Measurements from ENCODE around the gene QSOX2. TPM values are rescaled to one million over a fixed set of nuclear protein-coding genes. Genes with fewer than 3 reads are reported as not detected.

QSOX2 gene
- total RNA-seq, 1 donor from 2014 or later: 16.8 TPM

DNA sequence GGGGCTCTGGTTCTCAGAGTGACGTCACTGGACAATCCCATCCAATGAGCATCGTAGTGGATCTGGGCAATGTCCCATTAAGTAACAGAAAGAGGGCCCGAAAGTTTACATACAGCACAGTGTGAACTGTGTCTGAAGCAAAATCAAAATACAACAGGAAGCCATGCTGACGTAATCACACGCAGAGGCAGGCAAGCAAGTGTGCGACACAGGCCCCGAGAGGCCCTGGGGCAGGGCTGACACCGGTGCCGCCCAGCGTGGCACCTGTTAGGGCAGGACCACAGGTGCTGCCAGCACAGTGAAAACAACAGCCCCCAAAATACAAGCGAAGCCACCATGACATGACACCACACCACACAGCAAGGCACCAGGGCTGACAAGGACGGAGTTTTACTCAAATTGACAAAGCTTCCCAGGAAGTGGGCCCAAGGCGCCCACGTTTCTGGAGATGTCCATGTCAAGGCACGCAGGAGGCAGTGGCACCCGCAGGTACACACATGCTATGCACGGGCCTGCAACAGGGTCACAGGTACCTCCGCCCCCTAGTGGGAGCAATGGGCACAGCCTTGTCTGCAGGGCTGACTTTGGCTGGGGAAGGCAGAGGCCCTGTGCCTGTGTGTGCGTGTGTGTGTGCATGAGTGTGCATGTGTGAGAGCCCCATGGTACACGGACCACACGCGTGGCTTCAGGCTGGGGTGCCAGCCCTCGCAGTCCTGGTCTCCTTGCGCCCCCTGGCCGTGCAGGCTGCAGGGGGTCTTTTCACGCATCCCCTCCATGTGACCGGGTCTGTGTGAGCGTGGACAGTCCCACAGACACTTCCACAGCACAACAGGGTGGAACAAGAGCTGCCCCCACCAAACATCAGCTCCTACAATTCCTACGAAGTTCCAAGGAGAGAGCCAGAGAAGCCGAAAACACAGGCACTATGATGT is 19.6 kb downstream of the QSOX2 start:
- Mint-ChIP-seq H3K27me3 (ENCODE audit: low read depth) (no peaks in the 10 kb centered on the region), H3K4me1 (no peaks in the 10 kb centered on the region), H3K27ac (no peak overlapping the region), H3K36me3 (peaks cover 3% of the 10 kb centered on the region), H3K4me3 (no peak overlapping the region), H3K9me3 (no peaks in the 10 kb centered on the region)
- peak; percentile 84 for TF ChIP-seq CTCF (IDR thresholded peaks at IDR 0.05; ENCODE audit: unreplicated experiment)
- peak; percentile 60 to 80 for DNase-seq (ENCODE audit: low spot score in 2 of 2, unreplicated experiment in 2 of 2)

GRCh38 chr9:136225366-136225747 is 20.3 kb downstream of the QSOX2 start:
- no peaks in the 10 kb centered on the region for H3K27me3 Mint-ChIP-seq (ENCODE audit: low read depth)
- TF ChIP-seq CTCF (IDR thresholded peaks at IDR 0.05; ENCODE audit: unreplicated experiment): no peak
- peaks cover 3% of the 10 kb centered on the region for H3K36me3 Mint-ChIP-seq
- H3K9me3 Mint-ChIP-seq: no peaks in the 10 kb centered on the region
- H3K4me1 Mint-ChIP-seq: no peaks in the 10 kb centered on the region
- no peak overlapping the region for H3K4me3 Mint-ChIP-seq
- DNase-seq (ENCODE audit: low spot score in 2 of 2, unreplicated experiment in 2 of 2): no peak
- H3K27ac Mint-ChIP-seq: no peak overlapping the region

DNA sequence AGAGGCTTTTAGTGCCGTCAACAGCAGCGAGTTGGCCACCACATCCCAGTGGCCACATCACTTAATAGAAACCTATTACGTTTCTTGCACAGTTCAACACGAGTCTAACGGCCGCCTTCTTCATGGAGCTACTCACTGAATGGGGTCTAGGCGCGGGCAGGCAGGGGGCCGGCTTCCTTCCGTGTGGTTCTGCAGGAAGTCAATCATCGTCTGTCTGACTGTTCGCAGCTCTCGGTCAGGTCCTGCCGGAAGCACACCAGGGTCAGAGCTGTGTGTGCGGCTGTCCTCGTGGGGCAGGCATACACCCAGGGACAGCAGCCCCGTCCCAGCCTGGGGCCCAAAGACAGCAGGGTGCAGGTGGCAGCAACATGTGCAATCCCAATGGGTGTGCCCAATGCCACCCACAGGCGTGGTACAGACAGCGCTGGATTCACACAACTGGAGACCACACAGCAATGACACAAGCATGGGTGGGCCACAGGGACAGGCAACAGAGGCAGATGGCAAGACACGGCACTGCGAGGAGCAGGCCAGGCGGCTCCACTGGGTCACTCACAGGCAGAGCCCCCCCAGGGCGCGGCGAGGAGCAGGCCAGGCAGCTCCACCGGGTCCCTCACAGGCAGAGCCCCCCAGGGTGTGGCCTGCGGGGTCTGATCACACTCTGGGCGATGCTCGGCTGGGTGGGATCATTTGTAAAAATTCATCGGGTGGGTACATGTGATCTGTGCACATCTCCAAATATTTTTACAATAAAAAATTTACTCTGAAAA is 21.6 kb downstream of the QSOX2 start:
- Mint-ChIP-seq H3K36me3 (peaks cover 3% of the 10 kb centered on the region), H3K4me1 (no peaks in the 10 kb centered on the region), H3K27ac (no peak overlapping the region), H3K4me3 (no peak overlapping the region), H3K27me3 (ENCODE audit: low read depth) (no peaks in the 10 kb centered on the region), H3K9me3 (no peaks in the 10 kb centered on the region)
- TF ChIP-seq CTCF (IDR thresholded peaks at IDR 0.05; ENCODE audit: unreplicated experiment): no peak
- no peak for DNase-seq (ENCODE audit: low spot score in 2 of 2, unreplicated experiment in 2 of 2)

DNA sequence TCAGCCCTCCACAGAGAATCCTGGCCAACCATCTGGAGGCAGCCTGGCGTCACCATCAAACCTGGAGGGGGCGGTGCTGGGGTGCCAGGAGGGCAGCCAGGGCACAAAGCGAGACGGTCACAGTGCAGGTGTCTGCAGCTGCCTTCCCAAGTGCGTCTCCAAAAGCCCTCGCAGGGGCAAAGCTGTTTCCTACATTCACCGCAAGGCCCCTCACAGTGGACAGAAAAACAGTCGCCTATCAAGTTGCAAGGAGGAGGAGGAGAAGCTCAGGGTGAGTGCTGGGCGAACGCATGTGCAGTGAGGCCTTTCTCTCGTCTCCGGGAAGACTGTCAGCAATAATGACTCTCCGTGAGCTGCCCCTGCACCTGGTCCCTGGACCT is 22.7 kb downstream of the QSOX2 start:
- TF ChIP-seq CTCF (IDR thresholded peaks at IDR 0.05; ENCODE audit: unreplicated experiment): no peak
- no peak overlapping the region for H3K27ac Mint-ChIP-seq
- no peak for DNase-seq (ENCODE audit: low spot score in 2 of 2, unreplicated experiment in 2 of 2)
- no peaks in the 10 kb centered on the region for H3K9me3 Mint-ChIP-seq
- H3K36me3 Mint-ChIP-seq: peaks cover 3% of the 10 kb centered on the region
- no peaks in the 10 kb centered on the region for H3K4me1 Mint-ChIP-seq
- H3K4me3 Mint-ChIP-seq: no peak overlapping the region
- no peaks in the 10 kb centered on the region for H3K27me3 Mint-ChIP-seq (ENCODE audit: low read depth)

DNA sequence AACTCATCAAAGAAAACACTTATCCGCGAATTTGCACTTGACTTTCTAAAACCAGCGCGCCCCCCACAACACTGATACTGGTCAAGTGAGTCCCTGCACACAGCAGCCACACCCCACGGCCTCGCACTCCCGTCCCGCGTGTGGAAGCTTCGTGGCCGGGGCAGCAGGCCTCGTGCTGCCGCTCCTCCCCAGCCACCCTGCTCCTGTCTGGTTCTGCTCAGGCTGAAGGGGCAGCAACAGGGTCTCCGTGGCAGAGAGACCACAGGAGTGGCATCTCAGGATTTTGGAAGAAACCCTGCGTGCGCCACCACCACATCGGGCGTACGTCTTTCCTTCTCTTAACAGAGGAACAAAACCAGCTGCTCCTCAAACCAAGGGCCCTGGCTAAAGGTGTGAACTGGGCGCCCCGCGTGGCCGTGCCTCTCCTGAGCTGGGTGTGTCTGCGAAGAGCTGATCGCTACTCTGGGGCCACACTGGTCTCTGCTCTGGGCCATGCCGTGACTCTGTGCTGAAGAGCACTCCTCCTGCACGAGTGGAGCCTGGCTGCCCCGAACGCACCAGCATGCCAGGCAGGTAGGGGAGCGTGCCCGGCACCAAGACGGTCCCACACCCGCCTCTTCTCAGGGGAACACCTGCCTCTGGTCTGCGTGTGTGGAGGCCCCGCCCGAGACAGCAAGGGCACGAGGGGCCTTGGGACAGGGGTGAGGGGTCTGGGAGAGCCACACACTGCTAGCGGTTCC is 23.3 kb downstream of the QSOX2 start:
- H3K4me3 Mint-ChIP-seq: no peak overlapping the region
- no peak for TF ChIP-seq CTCF (IDR thresholded peaks at IDR 0.05; ENCODE audit: unreplicated experiment)
- H3K27ac Mint-ChIP-seq: no peak overlapping the region
- H3K36me3 Mint-ChIP-seq: peaks cover 3% of the 10 kb centered on the region
- DNase-seq (ENCODE audit: low spot score in 2 of 2, unreplicated experiment in 2 of 2): no peak
- H3K9me3 Mint-ChIP-seq: no peaks in the 10 kb centered on the region
- no peaks in the 10 kb centered on the region for H3K27me3 Mint-ChIP-seq (ENCODE audit: low read depth)
- no peaks in the 10 kb centered on the region for H3K4me1 Mint-ChIP-seq

Measured in mesothelial cell of epicardium (in vitro differentiated cells).